ENCODE measurements around the gene ZNF423.

Gene ZNF423

GRCh38 chr16:49708491-49708890 lies 147.4 kb downstream of the ZNF423 start:
- TF ChIP-seq SP1 (IDR thresholded peaks at IDR 0.05) (no peak), L3MBTL2 (conservative IDR thresholded peaks at IDR 0.05) (no peak), TARDBP (IDR thresholded peaks at IDR 0.05) (no peak), PKNOX1 (IDR thresholded peaks at IDR 0.05) (no peak), FOXM1 (IDR thresholded peaks at IDR 0.05; ENCODE audit: borderline replicate concordance) (no peak), ELF4 (IDR thresholded peaks at IDR 0.05) (no peak), NFRKB (IDR thresholded peaks at IDR 0.05) (no peak), BHLHE40 (IDR thresholded peaks at IDR 0.05; ENCODE audit: borderline replicate concordance) (no peak), SUZ12 (IDR thresholded peaks at IDR 0.05) (no peak), ARNT (IDR thresholded peaks at IDR 0.05) (no peak), ZNF384 (IDR thresholded peaks at IDR 0.05) (no peak), FOXA1 (IDR thresholded peaks at IDR 0.05) (no peak)
- no peak for DNase-seq (ENCODE audit: extremely low spot score)
- ChIA-PET POLR2A (interaction anchor here (0.9 kb wide), 1 partner anchor 149 kb away, joined by 3 read pairs; no protein-coding TSS in a partner anchor), CTCF (no interaction called here)

- ChIA-PET CTCF (no interaction called here), POLR2A (no interaction called here)
- DNase-seq (ENCODE audit: extremely low spot score) = no peak
- TF ChIP-seq PKNOX1 (IDR thresholded peaks at IDR 0.05) = no peak
- TF ChIP-seq FOXK2 (IDR thresholded peaks at IDR 0.05) = no peak
Observed at GRCh38 chr16:49706620-49707355, 149.1 kb downstream of the ZNF423 start.

GRCh38 chr16:49704586-49705155 lies 151.2 kb downstream of the ZNF423 start:
- TF ChIP-seq FOXM1 (IDR thresholded peaks at IDR 0.05; ENCODE audit: borderline replicate concordance) = no peak
- no peak for TF ChIP-seq PKNOX1 (IDR thresholded peaks at IDR 0.05)
- no peak for TF ChIP-seq LEF1 (IDR thresholded peaks at IDR 0.05; ENCODE audit: borderline replicate concordance)
- no peak for TF ChIP-seq HDGF (IDR thresholded peaks at IDR 0.05; ENCODE audit: borderline replicate concordance)
- TF ChIP-seq SUZ12 (IDR thresholded peaks at IDR 0.05) = no peak
- TF ChIP-seq CTBP1 (IDR thresholded peaks at IDR 0.05; ENCODE audit: borderline replicate concordance) = no peak
- TF ChIP-seq SP1 (IDR thresholded peaks at IDR 0.05) = no peak
- no peak for TF ChIP-seq L3MBTL2 (conservative IDR thresholded peaks at IDR 0.05)
- no peak for TF ChIP-seq NFRKB (IDR thresholded peaks at IDR 0.05)
- TF ChIP-seq BHLHE40 (IDR thresholded peaks at IDR 0.05; ENCODE audit: borderline replicate concordance) = no peak
- no peak for TF ChIP-seq TARDBP (IDR thresholded peaks at IDR 0.05)
- no peak for TF ChIP-seq ARNT (IDR thresholded peaks at IDR 0.05)
- no peak for TF ChIP-seq FOXA1 (IDR thresholded peaks at IDR 0.05)
- no peak for TF ChIP-seq ELF4 (IDR thresholded peaks at IDR 0.05)
- no peak for TF ChIP-seq FOXK2 (IDR thresholded peaks at IDR 0.05)
- no peak for TF ChIP-seq ZNF384 (IDR thresholded peaks at IDR 0.05)
- POLR2A ChIA-PET = no interaction called here
- CTCF ChIA-PET = no interaction called here
- DNase-seq (ENCODE audit: extremely low spot score) = no peak

- TF ChIP-seq FOXA1 (IDR thresholded peaks at IDR 0.05) (no peak), ZNF384 (IDR thresholded peaks at IDR 0.05) (no peak), FOXM1 (IDR thresholded peaks at IDR 0.05; ENCODE audit: borderline replicate concordance) (no peak)
- DNase-seq (ENCODE audit: extremely low spot score) = no peak
- CTCF ChIA-PET = no interaction called here
- POLR2A ChIA-PET = no interaction called here
Observed at GRCh38 chr16:49703483-49703882, 152.4 kb downstream of the ZNF423 start.

GRCh38 chr16:49701789-49702494 lies 154.0 kb downstream of the ZNF423 start:
- TF ChIP-seq L3MBTL2 (conservative IDR thresholded peaks at IDR 0.05) (peak; percentile 39; the same call in 1 of the 2 replicates), LEF1 (IDR thresholded peaks at IDR 0.05; ENCODE audit: borderline replicate concordance) (no peak), SUZ12 (IDR thresholded peaks at IDR 0.05) (no peak), BHLHE40 (IDR thresholded peaks at IDR 0.05; ENCODE audit: borderline replicate concordance) (peak; percentile 59; the same call in 1 of the 2 replicates), HDGF (IDR thresholded peaks at IDR 0.05; ENCODE audit: borderline replicate concordance) (no peak), FOXA1 (IDR thresholded peaks at IDR 0.05) (no peak), TARDBP (IDR thresholded peaks at IDR 0.05) (no peak), FOXK2 (IDR thresholded peaks at IDR 0.05) (no peak), FOXM1 (IDR thresholded peaks at IDR 0.05; ENCODE audit: borderline replicate concordance) (no peak), ELF4 (IDR thresholded peaks at IDR 0.05) (no peak), PKNOX1 (IDR thresholded peaks at IDR 0.05) (peak; percentile 93), SP1 (IDR thresholded peaks at IDR 0.05) (no peak), ARNT (IDR thresholded peaks at IDR 0.05) (no peak), ZNF384 (IDR thresholded peaks at IDR 0.05) (no peak), NFRKB (IDR thresholded peaks at IDR 0.05) (no peak), CTBP1 (IDR thresholded peaks at IDR 0.05; ENCODE audit: borderline replicate concordance) (peak; percentile 78; the same call in 1 of the 2 replicates)
- ChIA-PET CTCF (interaction anchor here (0.9 to 1.2 kb wide), 2 partner anchors 9 to 155 kb away, joined by 3 read pairs; no protein-coding TSS in a partner anchor), POLR2A (no interaction called here)
- peak; percentile 73 for DNase-seq (ENCODE audit: extremely low spot score)
